Keratinocyte (primary cell): Measurements from ENCODE around the gene SDHC. TPM values are rescaled to one million over a fixed set of nuclear protein-coding genes. Genes with fewer than 3 reads are reported as not detected.

Source experiments
- DNase-seq: peaks from one replicate; pipeline ENCODE4 v3.0.0-alpha.2; 2011; ENCODE audit warnings: low read depth, missing footprints, low spot score
- FAIRE-seq: peaks from 2 replicates; lab custom pipeline; 2011; peaks lifted over from hg19 to GRCh38; lab: Jason Lieb, UNC
- H2AFZ ChIP-seq: 2 replicates; pipeline ENCODE4 v1.6.0; 2012; ENCODE audit warnings: low read length, control low read depth, inconsistent platforms; ENCODE audit not compliant: control insufficient read depth
- H3K27ac ChIP-seq: 2 replicates; pipeline ENCODE4 v1.5.1; 2011; ENCODE audit warnings: low read length; ENCODE audit not compliant: control insufficient read depth, insufficient read depth
- H3K27me3 ChIP-seq: 3 replicates; pipeline ENCODE4 v1.6.0; 2011; ENCODE audit warnings: low read length; ENCODE audit not compliant: control insufficient read depth, insufficient read depth; ENCODE audit errors: extremely low read depth
- H3K36me3 ChIP-seq, 2 experiments: 2 replicates in 1 of 2; 3 replicates in 1 of 2; pipeline ENCODE4 v1.5.1; 2011; ENCODE audit warnings: low read length in 2 of 2, mild to moderate bottlenecking in 1 of 2; ENCODE audit not compliant: control insufficient read depth in 2 of 2, insufficient read depth in 2 of 2; ENCODE audit errors: extremely low read depth in 1 of 2
- H3K4me1 ChIP-seq: 3 replicates; pipeline ENCODE4 v1.5.1; 2011; ENCODE audit warnings: low read length; ENCODE audit not compliant: control insufficient read depth, insufficient read depth; ENCODE audit errors: extremely low read depth
- H3K4me2 ChIP-seq: 3 replicates; pipeline ENCODE4 v1.6.0; 2011; ENCODE audit warnings: low read depth, low read length; ENCODE audit not compliant: control insufficient read depth, insufficient read depth; ENCODE audit errors: extremely low read depth
- H3K4me3 ChIP-seq, 3 experiments: fragments of 200-600 bp in 1 of 3; sonication (generic) in 1 of 3; 2 replicates in 2 of 3; 3 replicates in 1 of 3; pipeline ENCODE4 v1.5.1; 2011 to 2016; ENCODE audit warnings: low read length in 3 of 3, mild to moderate bottlenecking in 3 of 3, control low read depth in 2 of 3, inconsistent platforms in 1 of 3, low read depth in 1 of 3, mixed read lengths in 1 of 3, mixed run types in 1 of 3, moderate library complexity in 1 of 3; ENCODE audit not compliant: control insufficient read depth in 2 of 3, insufficient read depth in 2 of 3; ENCODE audit errors: extremely low read depth in 1 of 3
- H3K79me2 ChIP-seq: 2 replicates; pipeline ENCODE4 v1.6.0; 2012; ENCODE audit warnings: low read length; ENCODE audit not compliant: control insufficient read depth, insufficient read depth
- H3K9ac ChIP-seq: 3 replicates; pipeline ENCODE4 v1.6.0; 2011; ENCODE audit warnings: low read length; ENCODE audit not compliant: control insufficient read depth, insufficient read depth; ENCODE audit errors: extremely low read depth
- H3K9me1 ChIP-seq: 3 replicates; pipeline ENCODE4 v1.6.0; 2011; ENCODE audit warnings: low read length; ENCODE audit not compliant: control insufficient read depth, insufficient read depth; ENCODE audit errors: extremely low read depth
- H3K9me3 ChIP-seq: 2 replicates; pipeline ENCODE4 v1.5.1; 2012; ENCODE audit warnings: low read depth, low read length; ENCODE audit not compliant: control insufficient read depth
- H4K20me1 ChIP-seq: 3 replicates; pipeline ENCODE4 v1.6.0; 2011; ENCODE audit warnings: low read length; ENCODE audit not compliant: control insufficient read depth, insufficient read depth; ENCODE audit errors: extremely low read depth
- EZH2 ChIP-seq: IDR thresholded peaks from one replicate; pipeline ENCODE4 v1.6.1; 2012; ENCODE audit warnings: inconsistent platforms, mild to moderate bottlenecking, low read length, moderate library complexity
- dilution Hi-C: fragments of 300-500 bp; cut with MboI; formaldehyde crosslinking; loops from one replicate; pipeline ENCODE4 v1.7.0; 2020; ENCODE audit warnings: low sequenced_read_pairs; ENCODE audit not compliant: extremely low pct_ligation_motif_present
- polyA plus RNA-seq, 5 experiments: library from polyadenylated mRNA; depleted of rRNA in 3 of 5; stranded (reverse) in 3 of 5; stranded (forward) in 1 of 5; unstranded in 1 of 5; fragments of >200 nt; gene quantifications; 1 replicate in 1 of 5; 2 replicates in 3 of 5; 3 replicates in 1 of 5; pipeline versions ENCODE4 v1.2.1 to v1.2.3, GENCODE V29; 2011 to 2012; ENCODE audit warnings: missing spikeins in 2 of 5, low read depth in 1 of 5, low replicate concordance in 1 of 5
- TF ChIP-seq, protein P1 (sequence below), 3 experiments: IDR thresholded peaks in 1 of 3; conservative IDR thresholded peaks in 1 of 3; optimal IDR thresholded peaks in 1 of 3; 2 replicates in 2 of 3; 3 replicates in 1 of 3; pipeline versions ENCODE3 to v1.5.1; 2011; ENCODE audit warnings: low read length in 3 of 3, mild to moderate bottlenecking in 3 of 3, moderate library complexity in 2 of 3, control low read depth in 1 of 3, inconsistent platforms in 1 of 3; ENCODE audit not compliant: insufficient read depth in 2 of 3; ENCODE audit errors: extremely low read depth in 1 of 3

The SDHC gene
- polyA plus RNA-seq, 1 donor (not counting 4 experiments of a cell fraction or from before 2014, with no cell fraction given) = 401 TPM

DNA sequence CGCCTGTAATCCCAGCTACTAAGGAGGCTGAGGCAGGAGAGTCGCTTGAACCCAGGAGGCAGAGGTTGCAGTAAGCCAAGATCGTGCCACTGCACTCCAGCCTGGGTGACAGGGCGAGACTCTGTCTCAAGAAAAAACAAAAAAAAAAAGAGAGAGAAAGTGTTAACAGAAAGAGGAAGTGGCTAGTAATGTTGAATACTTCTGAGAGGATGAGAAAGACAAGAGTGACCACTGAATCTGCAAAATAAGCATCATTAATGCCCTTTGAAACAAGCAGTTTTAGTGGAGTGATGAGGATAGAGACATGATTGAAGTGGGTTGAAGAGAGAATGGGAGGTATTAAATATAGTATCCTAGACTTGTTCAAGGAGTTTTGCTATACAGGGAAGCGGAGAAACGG is 16.1 kb upstream of the SDHC start:
- H3K36me3 ChIP-seq = no peaks in the 10 kb centered on the region
- no peaks in the 10 kb centered on the region for H3K9me3 ChIP-seq
- DNase-seq = no peak
- H3K9me1 ChIP-seq = no peaks in the 10 kb centered on the region
- no peaks in the 10 kb centered on the region for H3K4me1 ChIP-seq
- H3K4me3 ChIP-seq = no peak overlapping the region
- no peak overlapping the region for H2AFZ ChIP-seq
- no peak for TF ChIP-seq EZH2
- TF ChIP-seq, protein P1, sequence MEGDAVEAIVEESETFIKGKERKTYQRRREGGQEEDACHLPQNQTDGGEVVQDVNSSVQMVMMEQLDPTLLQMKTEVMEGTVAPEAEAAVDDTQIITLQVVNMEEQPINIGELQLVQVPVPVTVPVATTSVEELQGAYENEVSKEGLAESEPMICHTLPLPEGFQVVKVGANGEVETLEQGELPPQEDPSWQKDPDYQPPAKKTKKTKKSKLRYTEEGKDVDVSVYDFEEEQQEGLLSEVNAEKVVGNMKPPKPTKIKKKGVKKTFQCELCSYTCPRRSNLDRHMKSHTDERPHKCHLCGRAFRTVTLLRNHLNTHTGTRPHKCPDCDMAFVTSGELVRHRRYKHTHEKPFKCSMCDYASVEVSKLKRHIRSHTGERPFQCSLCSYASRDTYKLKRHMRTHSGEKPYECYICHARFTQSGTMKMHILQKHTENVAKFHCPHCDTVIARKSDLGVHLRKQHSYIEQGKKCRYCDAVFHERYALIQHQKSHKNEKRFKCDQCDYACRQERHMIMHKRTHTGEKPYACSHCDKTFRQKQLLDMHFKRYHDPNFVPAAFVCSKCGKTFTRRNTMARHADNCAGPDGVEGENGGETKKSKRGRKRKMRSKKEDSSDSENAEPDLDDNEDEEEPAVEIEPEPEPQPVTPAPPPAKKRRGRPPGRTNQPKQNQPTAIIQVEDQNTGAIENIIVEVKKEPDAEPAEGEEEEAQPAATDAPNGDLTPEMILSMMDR (optimal IDR thresholded peaks at IDR 0.05 in 1 of 3, IDR thresholded peaks at IDR 0.05 in 1 of 3, conservative IDR thresholded peaks at IDR 0.05 in 1 of 3; ENCODE audit: extremely low read depth in 1 of 3, insufficient read depth in 2 of 3, low read length in 3 of 3) = no peak
- dilution Hi-C loops = no loop called here
- H3K27me3 ChIP-seq = no peaks in the 10 kb centered on the region
- H3K79me2 ChIP-seq = no peaks in the 10 kb centered on the region
- H4K20me1 ChIP-seq = no peaks in the 10 kb centered on the region
- H3K27ac ChIP-seq = no peak overlapping the region
- H3K9ac ChIP-seq = no peak overlapping the region
- no peak overlapping the region for H3K4me2 ChIP-seq
- no peak for FAIRE-seq

DNA sequence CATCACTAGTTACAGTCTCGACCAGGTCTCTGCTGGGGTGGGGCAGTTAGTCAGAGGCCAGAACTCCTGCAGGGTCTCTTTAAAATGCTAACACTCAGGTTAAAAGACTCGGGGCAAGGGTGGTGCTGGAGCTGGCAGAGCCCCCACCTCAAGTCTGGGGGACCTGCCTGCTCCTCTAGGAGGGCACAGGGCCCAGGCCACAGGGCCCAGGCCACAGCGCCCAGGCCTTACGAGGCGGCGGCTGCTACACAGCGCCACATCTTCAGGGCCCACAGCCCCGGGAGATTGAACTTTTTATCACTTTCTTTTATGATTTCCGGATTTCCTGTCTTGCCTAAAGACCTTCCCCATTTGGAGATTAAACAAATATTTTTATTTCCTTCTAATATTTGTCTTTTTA is 14.8 kb upstream of the SDHC start:
- H3K27ac ChIP-seq = no peak overlapping the region
- no peaks in the 10 kb centered on the region for H3K36me3 ChIP-seq
- H3K4me2 ChIP-seq = no peak overlapping the region
- dilution Hi-C loops = no loop called here
- H3K79me2 ChIP-seq = no peaks in the 10 kb centered on the region
- TF ChIP-seq, protein P1 (optimal IDR thresholded peaks at IDR 0.05 in 1 of 3, IDR thresholded peaks at IDR 0.05 in 1 of 3, conservative IDR thresholded peaks at IDR 0.05 in 1 of 3; ENCODE audit: extremely low read depth in 1 of 3, insufficient read depth in 2 of 3, low read length in 3 of 3) = no peak
- no peak for TF ChIP-seq EZH2
- no peak overlapping the region for H3K4me3 ChIP-seq
- no peaks in the 10 kb centered on the region for H3K4me1 ChIP-seq
- H3K27me3 ChIP-seq = no peaks in the 10 kb centered on the region
- no peaks in the 10 kb centered on the region for H4K20me1 ChIP-seq
- FAIRE-seq (no peak), DNase-seq (no peak)
- no peaks in the 10 kb centered on the region for H3K9me3 ChIP-seq
- no peak overlapping the region for H2AFZ ChIP-seq
- H3K9ac ChIP-seq = no peak overlapping the region
- no peaks in the 10 kb centered on the region for H3K9me1 ChIP-seq
